Measurements from ENCODE around the gene TMEM125.

TMEM125 gene

GRCh38 chr1:43246466-43247213 lies 23.1 kb upstream of the TMEM125 start:
- H3K27ac ChIP-seq = no peak overlapping the region
- no peak overlapping the region for H3K4me3 ChIP-seq

GRCh38 chr1:43247256-43247921 lies 22.4 kb upstream of the TMEM125 start:
- Histone ChIP-seq H3K4me3 (no peak overlapping the region), H3K27ac (no peak overlapping the region)

- Histone ChIP-seq H3K4me3 (no peak overlapping the region), H3K27ac (no peak overlapping the region)
Observed at GRCh38 chr1:43250351-43250761, 19.4 kb upstream of the TMEM125 start.

GRCh38 chr1:43251024-43251423 lies 18.8 kb upstream of the TMEM125 start:
- Histone ChIP-seq H3K4me3 (no peak overlapping the region), H3K27ac (no peak overlapping the region)

- Histone ChIP-seq H3K4me3 (no peak overlapping the region), H3K27ac (no peak overlapping the region)
Observed at GRCh38 chr1:43252225-43252624, 17.6 kb upstream of the TMEM125 start.

GRCh38 chr1:43253173-43253572 lies 16.6 kb upstream of the TMEM125 start:
- no peak overlapping the region for H3K4me3 ChIP-seq
- no peak overlapping the region for H3K27ac ChIP-seq

GRCh38 chr1:43253876-43254275 lies 15.9 kb upstream of the TMEM125 start:
- Histone ChIP-seq H3K27ac (no peak overlapping the region), H3K4me3 (no peak overlapping the region)

GRCh38 chr1:43255438-43256210 lies 14.2 kb upstream of the TMEM125 start:
- H3K4me3 ChIP-seq = no peak overlapping the region
- H3K27ac ChIP-seq = no peak overlapping the region

GRCh38 chr1:43256675-43257570 lies 12.9 kb upstream of the TMEM125 start:
- H3K4me3 ChIP-seq = no peak overlapping the region
- no peak overlapping the region for H3K27ac ChIP-seq

GRCh38 chr1:43258370-43258769 lies 11.4 kb upstream of the TMEM125 start:
- Histone ChIP-seq H3K4me3 (no peak overlapping the region), H3K27ac (no peak overlapping the region)

- H3K27ac ChIP-seq = no peak overlapping the region
Observed at GRCh38 chr1:43265431-43265830, 4.4 kb upstream of the TMEM125 start.

GRCh38 chr1:43266881-43267280 lies 2.9 kb upstream of the TMEM125 start:
- H3K27ac ChIP-seq = no peak overlapping the region

More at GRCh38 chr1:43265431-43265830, 4.4 kb upstream of the TMEM125 start:
- no peak overlapping the region for H3K4me3 ChIP-seq

GRCh38 chr1:43267291-43267805 lies 2.4 kb upstream of the TMEM125 start:
- Histone ChIP-seq H3K27ac (no peak overlapping the region), H3K4me3 (no peak overlapping the region)

More at GRCh38 chr1:43266881-43267280, 2.9 kb upstream of the TMEM125 start:
- no peak overlapping the region for H3K4me3 ChIP-seq

GRCh38 chr1:43267818-43268425 lies 1.9 kb upstream of the TMEM125 start:
- no peak overlapping the region for H3K27ac ChIP-seq
- no peak overlapping the region for H3K4me3 ChIP-seq

GRCh38 chr1:43270421-43271095 lies 775 bp downstream of the TMEM125 start:
- H3K4me3 ChIP-seq = peak overlapping the region in 3 of 7 experiments; percentile 7 to 25 (median 17)
- H3K27ac ChIP-seq = peak overlapping the region in 8 of 21 experiments; percentile 7 to 62 (median 32)

GRCh38 chr1:43271186-43272118 lies 1.7 kb downstream of the TMEM125 start:
- H3K4me3 ChIP-seq = peak overlapping the region in 2 of 7 experiments; percentile 17 to 25

GRCh38 chr1:43272161-43272560 lies 2.4 kb downstream of the TMEM125 start:
- H3K4me3 ChIP-seq = no peak overlapping the region
- peak overlapping the region in 5 of 21 experiments; percentile 21 to 57 (median 42) for H3K27ac ChIP-seq

More at GRCh38 chr1:43271186-43272118, 1.7 kb downstream of the TMEM125 start:
- peak overlapping the region in 9 of 21 experiments; percentile 7 to 57 (median 35) for H3K27ac ChIP-seq
